C4-2B (cell line): ENCODE measurements around the gene FABP7.

Source experiments
- ZFX ChIP-seq: fragments of 450-650 bp; IDR thresholded peaks from 2 replicates; pipeline ENCODE4 v1.6.1; 2017
- TF ChIP-seq, protein P1 (sequence below): fragments of 450-650 bp; conservative IDR thresholded peaks from 2 replicates; pipeline ENCODE4 v1.5.1; 2017; ENCODE audit warnings: mild to moderate bottlenecking

DNA sequence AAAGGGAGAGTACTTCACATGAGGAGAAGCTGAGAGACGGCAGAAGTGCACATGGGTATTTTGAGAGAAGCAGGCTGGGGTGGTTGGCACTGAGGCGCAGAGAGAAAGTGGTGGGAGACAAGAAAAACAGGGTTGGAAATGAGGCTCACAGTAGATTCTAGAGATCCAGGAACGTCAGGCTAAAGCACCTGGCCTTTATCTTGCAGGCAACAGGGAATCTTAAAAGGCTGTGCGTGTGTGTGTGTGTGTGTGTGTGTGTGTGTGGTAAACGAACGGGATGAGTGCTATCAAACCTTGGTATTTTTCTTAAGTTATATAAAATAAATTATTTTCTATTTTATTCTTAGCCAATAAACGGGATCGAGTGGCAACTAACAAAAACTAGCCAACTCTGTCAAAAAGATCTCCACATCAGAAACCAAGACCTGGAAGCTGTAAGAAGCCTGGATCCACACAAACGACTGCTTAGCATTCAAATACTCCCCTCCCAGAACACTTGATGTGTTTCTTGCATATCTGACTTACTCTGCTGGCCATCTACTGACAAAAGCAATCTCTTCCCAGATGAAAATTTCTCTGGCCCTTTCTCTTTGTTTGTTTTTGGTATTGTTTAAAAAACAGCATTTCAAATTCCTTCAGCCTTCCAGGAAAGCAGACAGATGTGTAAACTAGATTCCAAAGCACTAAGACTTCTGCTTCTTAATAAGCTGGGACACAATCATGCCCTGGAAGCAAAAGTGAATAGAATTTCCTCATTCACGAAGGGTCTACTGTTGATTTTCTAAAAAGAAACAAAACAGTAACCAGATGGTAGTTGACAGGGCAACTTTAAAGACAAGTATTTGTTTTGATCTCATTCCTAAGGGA, 44.8 kb upstream of the FABP7 start:
- TF ChIP-seq, protein P1, sequence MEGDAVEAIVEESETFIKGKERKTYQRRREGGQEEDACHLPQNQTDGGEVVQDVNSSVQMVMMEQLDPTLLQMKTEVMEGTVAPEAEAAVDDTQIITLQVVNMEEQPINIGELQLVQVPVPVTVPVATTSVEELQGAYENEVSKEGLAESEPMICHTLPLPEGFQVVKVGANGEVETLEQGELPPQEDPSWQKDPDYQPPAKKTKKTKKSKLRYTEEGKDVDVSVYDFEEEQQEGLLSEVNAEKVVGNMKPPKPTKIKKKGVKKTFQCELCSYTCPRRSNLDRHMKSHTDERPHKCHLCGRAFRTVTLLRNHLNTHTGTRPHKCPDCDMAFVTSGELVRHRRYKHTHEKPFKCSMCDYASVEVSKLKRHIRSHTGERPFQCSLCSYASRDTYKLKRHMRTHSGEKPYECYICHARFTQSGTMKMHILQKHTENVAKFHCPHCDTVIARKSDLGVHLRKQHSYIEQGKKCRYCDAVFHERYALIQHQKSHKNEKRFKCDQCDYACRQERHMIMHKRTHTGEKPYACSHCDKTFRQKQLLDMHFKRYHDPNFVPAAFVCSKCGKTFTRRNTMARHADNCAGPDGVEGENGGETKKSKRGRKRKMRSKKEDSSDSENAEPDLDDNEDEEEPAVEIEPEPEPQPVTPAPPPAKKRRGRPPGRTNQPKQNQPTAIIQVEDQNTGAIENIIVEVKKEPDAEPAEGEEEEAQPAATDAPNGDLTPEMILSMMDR, result no peak
- no peak for TF ChIP-seq ZFX
